ENCODE results near the gene APOBEC2.

- TF ChIP-seq MXI1 (IDR thresholded peaks at IDR 0.05; ENCODE audit: borderline replicate concordance, low read depth, low read length) = no peak
- TF ChIP-seq, protein P1, sequence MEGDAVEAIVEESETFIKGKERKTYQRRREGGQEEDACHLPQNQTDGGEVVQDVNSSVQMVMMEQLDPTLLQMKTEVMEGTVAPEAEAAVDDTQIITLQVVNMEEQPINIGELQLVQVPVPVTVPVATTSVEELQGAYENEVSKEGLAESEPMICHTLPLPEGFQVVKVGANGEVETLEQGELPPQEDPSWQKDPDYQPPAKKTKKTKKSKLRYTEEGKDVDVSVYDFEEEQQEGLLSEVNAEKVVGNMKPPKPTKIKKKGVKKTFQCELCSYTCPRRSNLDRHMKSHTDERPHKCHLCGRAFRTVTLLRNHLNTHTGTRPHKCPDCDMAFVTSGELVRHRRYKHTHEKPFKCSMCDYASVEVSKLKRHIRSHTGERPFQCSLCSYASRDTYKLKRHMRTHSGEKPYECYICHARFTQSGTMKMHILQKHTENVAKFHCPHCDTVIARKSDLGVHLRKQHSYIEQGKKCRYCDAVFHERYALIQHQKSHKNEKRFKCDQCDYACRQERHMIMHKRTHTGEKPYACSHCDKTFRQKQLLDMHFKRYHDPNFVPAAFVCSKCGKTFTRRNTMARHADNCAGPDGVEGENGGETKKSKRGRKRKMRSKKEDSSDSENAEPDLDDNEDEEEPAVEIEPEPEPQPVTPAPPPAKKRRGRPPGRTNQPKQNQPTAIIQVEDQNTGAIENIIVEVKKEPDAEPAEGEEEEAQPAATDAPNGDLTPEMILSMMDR (conservative IDR thresholded peaks at IDR 0.05; ENCODE audit: low read depth, low read length) = no peak
Measured at GRCh38 chr6:41014780-41015179, 38.2 kb upstream of the APOBEC2 start.
